GM12878 (cell line): ENCODE results near the gene PRPF31. TPM values are rescaled to one million over a fixed set of nuclear protein-coding genes. Genes with fewer than 3 reads are reported as not detected.

Experiments used
- ATAC-seq: fragments of 200-7000 bp; cut with Tn5 transposase; 3 replicates; pipeline ENCODE4 v1.9.1; 2020; ENCODE audit warnings: mild to moderate bottlenecking, moderate library complexity
- BruUV-seq: library from RNA; stranded (reverse); fragments of 400-500 nt; replicated peaks from 2 replicates; lab custom pipeline; 2021; lab: Mats Ljungman, UMichigan
- CTCF ChIA-PET: fragments of 300-600 bp; sonication (Branson Sonifier 250); formaldehyde crosslinking; extraction: SDS; loops from one replicate; lab custom pipeline; 2021; ENCODE audit warnings: inconsistent platforms; lab: Yijun Ruan, JAX
- POLR2A ChIA-PET: fragments of 350-600 bp; formaldehyde crosslinking; extraction: SDS; loops from one replicate; lab custom pipeline; 2021; ENCODE audit warnings: inconsistent platforms; lab: Charles Lee
- RAD21 ChIA-PET: fragments of 300-600 bp; sonication (Branson Sonifier 250); formaldehyde crosslinking; loops from one replicate; lab custom pipeline; 2023; ENCODE audit warnings: antibody characterized with exemption; ENCODE audit not compliant: unreplicated experiment; lab: Charles Lee
- SMC1A ChIA-PET: fragments of 300-600 bp; sonication (Branson Sonifier 250); formaldehyde crosslinking; loops from one replicate; lab custom pipeline; 2023; ENCODE audit not compliant: unreplicated experiment, uncharacterized antibody; lab: Charles Lee
- DNase-seq: peaks from one replicate; pipeline ENCODE4 v3.0.0-alpha.2; 2011; ENCODE audit warnings: low read depth, low spot score
- FAIRE-seq: peaks from 3 replicates; lab custom pipeline; 2011; peaks lifted over from hg19 to GRCh38; lab: Jason Lieb, UNC
- H2AFZ ChIP-seq: 2 replicates; pipeline ENCODE4 v1.6.0; 2011; ENCODE audit warnings: low read depth, low read length, control low read depth; ENCODE audit not compliant: control insufficient read depth
- H3K27ac ChIP-seq: 2 replicates; pipeline ENCODE4 v1.5.1; 2011; ENCODE audit warnings: control low read depth; ENCODE audit not compliant: control insufficient read depth, insufficient read depth
- H3K27me3 ChIP-seq, 2 experiments: replicated peaks in 1 of 2; 2 replicates each; pipeline versions ENCODE4 v1.6.0 to v1.6.1; 2011; ENCODE audit warnings: low read length in 1 of 2; ENCODE audit not compliant: control insufficient read depth in 2 of 2, insufficient read depth in 2 of 2
- H3K36me3 ChIP-seq, 2 experiments: 2 replicates each; pipeline ENCODE4 v1.5.1; 2011; ENCODE audit warnings: low read length in 1 of 2; ENCODE audit not compliant: control insufficient read depth in 2 of 2, insufficient read depth in 2 of 2
- H3K4me1 ChIP-seq: 2 replicates; pipeline ENCODE4 v1.6.1; 2011; ENCODE audit warnings: mild to moderate bottlenecking, low read length, moderate library complexity, mixed read lengths; ENCODE audit not compliant: control insufficient read depth, insufficient read depth
- H3K4me2 ChIP-seq: 2 replicates; pipeline ENCODE4 v1.6.0; 2011; ENCODE audit warnings: control low read depth; ENCODE audit not compliant: control insufficient read depth, insufficient read depth
- H3K4me3 ChIP-seq: fragments of 200-600 bp; sonication (generic); 2 replicates; pipeline ENCODE4 v1.5.1; 2016
- H3K79me2 ChIP-seq: 2 replicates; pipeline ENCODE4 v1.6.0; 2011; ENCODE audit warnings: low read length; ENCODE audit not compliant: control insufficient read depth, insufficient read depth
- H3K9ac ChIP-seq: 2 replicates; pipeline ENCODE4 v1.8.0; 2011; ENCODE audit warnings: low read length, control low read depth, mixed read lengths; ENCODE audit not compliant: control insufficient read depth, insufficient read depth
- H3K9me3 ChIP-seq: replicated peaks from 3 replicates; pipeline ENCODE4 v1.5.1; 2011; ENCODE audit warnings: mild to moderate bottlenecking, low read length; ENCODE audit not compliant: control insufficient read depth, insufficient read depth
- H4K20me1 ChIP-seq: 2 replicates; pipeline ENCODE4 v1.6.0; 2011; ENCODE audit not compliant: control insufficient read depth, insufficient read depth
- BHLHE40 ChIP-seq, 2 experiments: fragments of 450-650 bp in 1 of 2; IDR thresholded peaks; 2 replicates each; pipeline ENCODE4 v1.6.1; 2011 to 2017; ENCODE audit warnings: low read depth in 2 of 2, borderline replicate concordance in 1 of 2, improper control_type of control experiment in 1 of 2, low read length in 1 of 2, mild to moderate bottlenecking in 1 of 2
- EP300 ChIP-seq, 2 experiments: fragments of 150-350 bp in 1 of 2; IDR thresholded peaks; 2 replicates each; pipeline ENCODE4 v1.6.1; 2011 to 2012; ENCODE audit warnings: low read depth in 2 of 2, low read length in 2 of 2, borderline replicate concordance in 1 of 2, improper control_type of control experiment in 1 of 2, inconsistent platforms in 1 of 2; ENCODE audit not compliant: control insufficient read depth in 1 of 2
- IRF4 ChIP-seq: IDR thresholded peaks from 2 replicates; pipeline ENCODE4 v1.6.1; 2011; ENCODE audit warnings: low read depth, low read length
- POLR2A ChIP-seq: IDR thresholded peaks from 2 replicates; pipeline ENCODE4 v1.6.1; 2011; ENCODE audit warnings: low read depth, mild to moderate bottlenecking, low read length
- POLR2AphosphoS2 ChIP-seq: IDR thresholded peaks from 2 replicates; pipeline ENCODE4 v1.6.1; 2011; ENCODE audit warnings: low read depth, mild to moderate bottlenecking, low read length, improper control_type of control experiment, moderate library complexity
- SIN3A ChIP-seq: IDR thresholded peaks from 2 replicates; pipeline ENCODE4 v1.6.1; 2012; ENCODE audit warnings: low read depth, low read length, improper control_type of control experiment
- SPI1 ChIP-seq: IDR thresholded peaks from 2 replicates; pipeline ENCODE4 v1.6.1; 2011; ENCODE audit warnings: low read depth, mild to moderate bottlenecking, low read length, moderate library complexity, borderline replicate concordance; ENCODE audit not compliant: insufficient read depth
- TBL1XR1 ChIP-seq: IDR thresholded peaks from 2 replicates; pipeline ENCODE4 v1.6.1; 2012; ENCODE audit warnings: low read depth, low read length, improper control_type of control experiment
- WGBS: methylation state at CpG from one replicate; pipeline ENCODE4 v1.1.6; 2016; ENCODE audit warnings: low lambda C conversion rate; ENCODE audit not compliant: insufficient replicate concordance, insufficient coverage; ENCODE audit errors: missing lambda C conversion rate; 5-methylcytosine and 5-hydroxymethylcytosine counted together
- in situ Hi-C: fragments of 300-500 bp; cut with MboI; formaldehyde crosslinking; loops from 9 replicates; pipeline ENCODE4 v1.14.3; 2018; ENCODE audit warnings: mixed read lengths
- intact Hi-C: fragments of 100-400 bp; cut with micrococcal nuclease; formaldehyde crosslinking; loops from one replicate; pipeline ENCODE4 v1.14.2; 2022; ENCODE audit not compliant: unreplicated experiment
- polyA plus RNA-seq, 11 experiments: library from polyadenylated mRNA; depleted of rRNA in 4 of 11; unstranded in 6 of 11; stranded (reverse) in 5 of 11; fragments of >200 nt; fragmentation: Nextera tagmentation in 4 of 11; fragmentation: Illumina TruSeq in 1 of 11; extraction: Ambion mirVana in 4 of 11; extraction: Trizol in 1 of 11; gene quantifications; 1 replicate in 1 of 11; 2 replicates in 10 of 11; pipeline versions ENCODE4 v1.2.1 to v1.2.3, GENCODE V29; 2011 to 2016; ENCODE audit warnings: inconsistent platforms in 2 of 11, missing spikeins in 2 of 11, low read depth in 1 of 11
- total RNA-seq, 4 experiments: library from RNA; depleted of rRNA in 3 of 4; stranded (reverse); fragments of >200 nt in 3 of 4; fragmentation: Illumina TruSeq in 1 of 4; extraction: Trizol in 1 of 4; gene quantifications; 2 replicates each; pipeline versions ENCODE4 v1.2.1 to v1.2.3, GENCODE V29; 2013 to 2021
- TF ChIP-seq, protein P1 (sequence below): fragments of 450-650 bp; IDR thresholded peaks from 2 replicates; pipeline ENCODE4 v1.6.1; 2017; ENCODE audit warnings: low read depth, mild to moderate bottlenecking, moderate library complexity

Gene PRPF31
- total and polyA plus RNA-seq, 10 of the 15 experiments (the other 5 are each of a cell fraction or from before 2014, with no cell fraction given), result 2.7 to 170 (median 69.7) TPM

DNA sequence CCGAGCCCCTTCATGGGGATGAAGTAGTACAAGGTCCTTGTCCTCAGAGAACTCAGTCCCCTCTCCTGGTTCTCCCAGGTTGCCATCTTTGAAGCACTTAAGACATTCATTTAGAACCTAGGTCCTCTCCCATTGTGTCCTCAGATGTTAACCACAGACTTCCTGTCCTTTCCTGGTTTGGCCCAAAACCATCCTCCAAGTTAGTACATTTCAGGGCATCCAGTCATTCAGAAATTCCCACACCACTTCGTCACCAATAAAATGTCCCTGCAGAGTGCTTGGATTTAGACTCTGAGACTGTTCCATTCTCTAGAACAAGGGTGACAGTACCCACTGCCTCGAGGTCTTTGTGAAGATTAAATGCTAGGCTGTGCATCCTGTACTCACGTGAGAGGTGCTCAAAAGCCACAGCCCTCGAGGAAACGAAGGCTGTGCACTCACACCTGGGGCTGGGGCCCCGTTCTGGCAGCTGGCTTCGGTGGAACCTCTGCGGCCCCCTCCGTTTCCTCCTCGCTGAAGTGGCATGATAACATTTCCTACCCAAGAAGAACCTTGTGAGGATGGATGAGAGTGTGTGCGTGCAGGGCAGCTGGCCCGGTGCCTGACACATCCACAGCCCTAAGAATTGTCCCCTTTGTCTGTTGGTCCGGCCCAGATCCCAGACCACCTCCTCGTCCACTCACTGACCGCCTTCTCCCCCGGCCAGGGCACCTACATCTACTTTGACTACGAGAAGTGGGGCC lies 39.2 kb downstream of the PRPF31 start:
- POLR2A ChIA-PET, result no interaction called here
- 64% methylated on average over 18 of the region's 18 CpGs for WGBS

More for the DNA sequence above, 39.2 kb downstream of the PRPF31 start:
- H3K27me3 ChIP-seq, result no peaks in the 10 kb centered on the region
- no peak overlapping the region for H3K4me3 ChIP-seq
- ATAC-seq (no peak), FAIRE-seq (no peak), DNase-seq (no peak)
- CTCF ChIA-PET, result no interaction called here
- no peak overlapping the region for H3K27ac ChIP-seq
- TF ChIP-seq TBL1XR1 (no peak), POLR2AphosphoS2 (0 out of 2 replicates have a peak, but pooled peaks have one; percentile 29), IRF4 (no peak), BHLHE40 (IDR thresholded peaks at IDR 0.05; ENCODE audit: borderline replicate concordance in 1 of 2, low read depth in 2 of 2, low read length in 1 of 2) (peak; percentile 34 to 39; a peak in 3 of 4 replicates), SPI1 (no peak), POLR2A (peak; percentile 64; the same call in 1 of the 2 replicates), EP300 (IDR thresholded peaks at IDR 0.05; ENCODE audit: borderline replicate concordance in 1 of 2, control insufficient read depth in 1 of 2, low read depth in 2 of 2, low read length in 2 of 2) (no peak), SIN3A (no peak)
- TF ChIP-seq, protein P1, sequence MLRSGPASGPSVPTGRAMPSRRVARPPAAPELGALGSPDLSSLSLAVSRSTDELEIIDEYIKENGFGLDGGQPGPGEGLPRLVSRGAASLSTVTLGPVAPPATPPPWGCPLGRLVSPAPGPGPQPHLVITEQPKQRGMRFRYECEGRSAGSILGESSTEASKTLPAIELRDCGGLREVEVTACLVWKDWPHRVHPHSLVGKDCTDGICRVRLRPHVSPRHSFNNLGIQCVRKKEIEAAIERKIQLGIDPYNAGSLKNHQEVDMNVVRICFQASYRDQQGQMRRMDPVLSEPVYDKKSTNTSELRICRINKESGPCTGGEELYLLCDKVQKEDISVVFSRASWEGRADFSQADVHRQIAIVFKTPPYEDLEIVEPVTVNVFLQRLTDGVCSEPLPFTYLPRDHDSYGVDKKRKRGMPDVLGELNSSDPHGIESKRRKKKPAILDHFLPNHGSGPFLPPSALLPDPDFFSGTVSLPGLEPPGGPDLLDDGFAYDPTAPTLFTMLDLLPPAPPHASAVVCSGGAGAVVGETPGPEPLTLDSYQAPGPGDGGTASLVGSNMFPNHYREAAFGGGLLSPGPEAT, result no peak
- RAD21 ChIA-PET, result no interaction called here
- no peak overlapping the region for H3K9ac ChIP-seq
- SMC1A ChIA-PET, result no interaction called here
- H2AFZ ChIP-seq, result no peak overlapping the region
- peaks cover 8% of the 10 kb centered on the region for H3K79me2 ChIP-seq
- peaks cover 25% of the 10 kb centered on the region in 2 experiments; a peak in 3 of 4 replicates for H3K36me3 ChIP-seq
- in situ Hi-C loops (no loop called here), intact Hi-C loops (no loop called here)
- H3K4me1 ChIP-seq, result no peaks in the 10 kb centered on the region
- H4K20me1 ChIP-seq, result no peaks in the 10 kb centered on the region
- H3K4me2 ChIP-seq, result no peak overlapping the region
- TSS peak; percentile 52 for BruUV-seq
- no peaks in the 10 kb centered on the region for H3K9me3 ChIP-seq
